Spleen (tissue), 11 donors: ENCODE measurements around the gene DMAP1. TPM values are rescaled to one million over a fixed set of nuclear protein-coding genes. Genes with fewer than 3 reads are reported as not detected.

ENCODE experiments used
- DNase-seq: peaks from one replicate; pipeline ENCODE4 v3.0.0-alpha.2; 2020
- H3K27ac ChIP-seq, 8 donors: fragments of 200-600 bp; sonication (generic) in 7 of 8; 1 replicate in 4 of 8; 2 replicates in 4 of 8; pipeline versions ENCODE4 v1.5.0 to v1.8.0; 2016 to 2021; ENCODE audit warnings: inconsistent platforms in 4 of 8, mild to moderate bottlenecking in 4 of 8, moderate library complexity in 1 of 8
- H3K27me3 ChIP-seq, 7 donors: fragments of 200-600 bp; sonication (generic) in 6 of 7; replicated peaks in 1 of 7; 1 replicate in 4 of 7; 2 replicates in 3 of 7; pipeline versions ENCODE4 v1.5.0 to v1.8.0; 2016 to 2021; ENCODE audit warnings: inconsistent platforms in 3 of 7, mild to moderate bottlenecking in 1 of 7
- H3K36me3 ChIP-seq, 6 donors: fragments of 200-600 bp; sonication (generic) in 5 of 6; 1 replicate in 4 of 6; 2 replicates in 2 of 6; pipeline versions ENCODE4 v1.5.0 to v1.8.0; 2016 to 2021; ENCODE audit warnings: inconsistent platforms in 2 of 6
- H3K4me1 ChIP-seq, 6 donors: fragments of 200-600 bp; sonication (generic) in 5 of 6; 1 replicate in 3 of 6; 2 replicates in 3 of 6; pipeline versions ENCODE4 v1.5.0 to v1.8.0; 2016 to 2021; ENCODE audit warnings: inconsistent platforms in 3 of 6
- H3K4me3 ChIP-seq, 8 donors: fragments of 200-600 bp; sonication (generic) in 7 of 8; 1 replicate in 4 of 8; 2 replicates in 4 of 8; pipeline versions ENCODE4 v1.5.0 to v1.8.0; 2016 to 2021; ENCODE audit warnings: inconsistent platforms in 4 of 8, mild to moderate bottlenecking in 4 of 8, moderate library complexity in 2 of 8
- H3K9me3 ChIP-seq, 8 donors: fragments of 200-600 bp; sonication (generic) in 7 of 8; 1 replicate in 4 of 8; 2 replicates in 4 of 8; pipeline versions ENCODE4 v1.5.0 to v1.8.0; 2016 to 2021; ENCODE audit warnings: inconsistent platforms in 4 of 8
- CTCF ChIP-seq, 11 experiments: fragments of 200-600 bp in 7 of 11; fragments of 450-650 bp in 4 of 11; sonication (generic) in 4 of 11; IDR thresholded peaks in 8 of 11; conservative IDR thresholded peaks in 3 of 11; 1 replicate in 7 of 11; 2 replicates in 4 of 11; pipeline versions ENCODE4 v1.4.0 to v1.8.0; 2016 to 2021; ENCODE audit warnings: antibody characterized with exemption in 11 of 11, inconsistent platforms in 4 of 11, mild to moderate bottlenecking in 1 of 11
- POLR2A ChIP-seq, 3 donors: fragments of 450-650 bp; IDR thresholded peaks; one replicate each; pipeline ENCODE4 v1.5.1; 2017; ENCODE audit warnings: antibody characterized with exemption in 3 of 3, mild to moderate bottlenecking in 1 of 3
- POLR2AphosphoS5 ChIP-seq, 3 donors: sonication (generic); formaldehyde crosslinking; IDR thresholded peaks; one replicate each; pipeline ENCODE4 v1.5.1; 2017; ENCODE audit warnings: antibody characterized with exemption in 3 of 3
- WGBS, 5 donors: extraction: QIAGEN DNeasy Blood & Tissue Kit in 3 of 5; methylation state at CpG; one replicate each; pipeline versions ENCODE4 v1.1.5 to v1.1.7; 2013 to 2018; 5-methylcytosine and 5-hydroxymethylcytosine counted together
- intact Hi-C: fragments of 100-400 bp; cut with DNase I; formaldehyde crosslinking; loops from one replicate; pipeline ENCODE4 v1.15.0; 2023; ENCODE audit warnings: low total_unique reads
- polyA plus RNA-seq, 3 donors: library from polyadenylated mRNA; stranded (reverse); fragments of 200-250 nt; gene quantifications; one replicate each; pipeline ENCODE4 v1.2.1, GENCODE V29; 2013
- total RNA-seq, 7 donors: library from RNA; depleted of rRNA in 3 of 7; stranded (reverse); fragments of >200 nt in 3 of 7; fragmentation: NEBNext Ultra II Directional in 4 of 7; extraction: Animal tissue kit (Norgen Biotek cat#: 25700) in 4 of 7; gene quantifications; one replicate each; pipeline versions ENCODE4 v1.1.0 to v1.2.1, GENCODE V29; 2016 to 2021
- donor health status: healthy with polysubstance abuse.
- donor health status: DM: no; HTN: no; CAD: no; lungs with moderate emphysema.
- donor health status: DM: no; HTN: no; CAD: no.
- donor health status: Bipolar disorder and iron deficiency.
- donor health status: healthy.
- donor health status: DM: no; HTN: no; CAD: no.
- donor health status: DM: yes; HTN: yes; CAD: no.

The DMAP1 gene
- total and polyA plus RNA-seq, 10 donors: 37.8 to 84.6 (median 47.3) TPM

GRCh38 chr1:44263568-44264450 is 50.5 kb downstream of the DMAP1 start:
- intact Hi-C loops: no loop called here
- no peak for DNase-seq
- no peak for TF ChIP-seq POLR2A (IDR thresholded peaks at IDR 0.05)
- no peak for TF ChIP-seq POLR2AphosphoS5 (IDR thresholded peaks at IDR 0.05)
- TF ChIP-seq CTCF (IDR thresholded peaks at IDR 0.05 in 8 of 11, conservative IDR thresholded peaks at IDR 0.05 in 3 of 11): no peak
- Histone ChIP-seq H3K4me3 (no peak overlapping the region), H3K27me3 (no peaks in the 10 kb centered on the region), H3K36me3 (peaks cover 0 to 6% (median 0%) of the 10 kb centered on the region in 6 donors), H3K9me3 (no peaks in the 10 kb centered on the region), H3K4me1 (peaks cover 4 to 50% (median 33%) of the 10 kb centered on the region in 6 donors), H3K27ac (peak overlapping the region in 5 of 8 donors; percentile 41 to 68 (median 63))
- WGBS, 5 donors: 70 to 87% (median 80%) methylated on average over 9 of the region's 9 CpGs

- WGBS, 5 donors: 76 to 86% (median 85%) methylated on average over 11 of the region's 11 CpGs
- TF ChIP-seq CTCF (IDR thresholded peaks at IDR 0.05 in 8 of 11, conservative IDR thresholded peaks at IDR 0.05 in 3 of 11): no peak
- peak in 2 of 3 donors; percentile 10 to 40 for TF ChIP-seq POLR2AphosphoS5 (IDR thresholded peaks at IDR 0.05)
- DNase-seq: no peak
These were observed 51.1 kb downstream of the DMAP1 start for GRCh38 chr1:44264451-44264771.

GRCh38 chr1:44265656-44266358 is 52.5 kb downstream of the DMAP1 start:
- no peak for DNase-seq
- intact Hi-C loops: no loop called here
- no peak for TF ChIP-seq POLR2AphosphoS5 (IDR thresholded peaks at IDR 0.05)
- TF ChIP-seq POLR2A (IDR thresholded peaks at IDR 0.05): no peak
- TF ChIP-seq CTCF (IDR thresholded peaks at IDR 0.05 in 8 of 11, conservative IDR thresholded peaks at IDR 0.05 in 3 of 11): no peak
- H3K4me1 ChIP-seq: peaks cover 4 to 48% (median 33%) of the 10 kb centered on the region in 6 donors
- no peaks in the 10 kb centered on the region for H3K27me3 ChIP-seq
- H3K9me3 ChIP-seq: no peaks in the 10 kb centered on the region
- H3K4me3 ChIP-seq: no peak overlapping the region
- 76 to 81% (median 79%) methylated on average over 1 of the region's 1 CpG for WGBS, 5 donors
- peaks cover 0 to 5% (median 0%) of the 10 kb centered on the region in 6 donors for H3K36me3 ChIP-seq
- peak overlapping the region in 1 of 8 donors; percentile 68 for H3K27ac ChIP-seq

More at GRCh38 chr1:44264451-44264771, 51.1 kb downstream of the DMAP1 start:
- Histone ChIP-seq H3K4me1 (peaks cover 4 to 50% (median 33%) of the 10 kb centered on the region in 6 donors), H3K27ac (peak overlapping the region in 5 of 8 donors; percentile 41 to 68 (median 63)), H3K27me3 (no peaks in the 10 kb centered on the region), H3K4me3 (no peak overlapping the region), H3K36me3 (peaks cover 0 to 6% (median 0%) of the 10 kb centered on the region in 6 donors), H3K9me3 (no peaks in the 10 kb centered on the region)
- intact Hi-C loops: no loop called here
